A549 (cell line): ENCODE data around the gene SLC34A1. TPM values are rescaled to one million over a fixed set of nuclear protein-coding genes. Genes with fewer than 3 reads are reported as not detected.

Source experiments
- ATAC-seq, 2 experiments: fragments of 200-7000 bp in 1 of 2; fragments of >200 bp in 1 of 2; cut with Nextera tagmentation in 1 of 2; cut with Tn5 transposase in 1 of 2; 3 replicates each; pipeline versions ENCODE4 v1.8.0 to v1.9.1; 2018 to 2020; ENCODE audit warnings: mild to moderate bottlenecking in 1 of 2, moderate library complexity in 1 of 2
- CTCF ChIA-PET: fragments of 300-600 bp; sonication (Branson Sonifier 250); formaldehyde crosslinking; extraction: SDS; loops from one replicate; lab custom pipeline; 2021; ENCODE audit warnings: antibody characterized with exemption, inconsistent platforms; lab: Yijun Ruan, JAX
- POLR2A ChIA-PET: fragments of 350-600 bp; formaldehyde crosslinking; extraction: SDS; loops from one replicate; lab custom pipeline; 2021; ENCODE audit warnings: antibody characterized with exemption, inconsistent platforms; lab: Yijun Ruan, JAX
- DNase-seq, 2 experiments: peaks; one replicate each; pipeline versions ENCODE4 v3.0.0 to v3.0.0-alpha.2; 2011 to 2016; ENCODE audit warnings: low read depth in 1 of 2, low spot score in 1 of 2
- FAIRE-seq: peaks from 2 replicates; lab custom pipeline; 2011; peaks lifted over from hg19 to GRCh38; lab: Jason Lieb, UNC
- H3K27ac ChIP-seq, 2 experiments: fragments of >200 bp; sonication (Bioruptor Twin); formaldehyde crosslinking; 3 replicates each; pipeline ENCODE4 v1.5.1; 2016 to 2017
- H3K4me1 ChIP-seq: fragments of >200 bp; sonication (Bioruptor Twin); formaldehyde crosslinking; 3 replicates; pipeline ENCODE4 v1.6.1; 2016
- H3K4me2 ChIP-seq: fragments of >200 bp; sonication (Bioruptor Twin); formaldehyde crosslinking; 3 replicates; pipeline ENCODE4 v1.6.1; 2016
- H3K4me3 ChIP-seq: fragments of >200 bp; sonication (Bioruptor Twin); formaldehyde crosslinking; 3 replicates; pipeline ENCODE4 v1.5.1; 2016
- H3K9me3 ChIP-seq: fragments of >200 bp; sonication (Bioruptor Twin); formaldehyde crosslinking; 3 replicates; pipeline ENCODE4 v1.6.1; 2016
- BCL3 ChIP-seq: fragments of >200 bp; sonication (Bioruptor Twin); formaldehyde crosslinking; IDR thresholded peaks from 3 replicates; pipeline ENCODE4 v1.6.1; 2016
- CHD4 ChIP-seq: fragments of 200-600 bp; sonication (generic); IDR thresholded peaks from 2 replicates; pipeline ENCODE4 v1.6.1; 2016; ENCODE audit warnings: antibody characterized with exemption, mild to moderate bottlenecking, borderline replicate concordance
- EHF ChIP-seq: fragments of 250-450 bp; sonication (Bioruptor Pico); IDR thresholded peaks from 2 replicates; pipeline ENCODE4 v1.5.0; 2020; ENCODE audit warnings: mild to moderate bottlenecking
- EHMT2 ChIP-seq: fragments of 200-600 bp; sonication (generic); IDR thresholded peaks from 2 replicates; pipeline ENCODE4 v1.6.1; 2016; ENCODE audit warnings: antibody characterized with exemption, low read depth, mild to moderate bottlenecking, moderate library complexity
- EP300 ChIP-seq, 2 experiments: fragments of >200 bp; sonication (Bioruptor Twin); formaldehyde crosslinking; IDR thresholded peaks; 2 replicates in 1 of 2; 3 replicates in 1 of 2; pipeline ENCODE4 v1.6.1; 2016 to 2017
- FOXS1 ChIP-seq: fragments of 250-450 bp; sonication (Bioruptor Pico); IDR thresholded peaks from 2 replicates; pipeline ENCODE4 v1.5.0; 2020; ENCODE audit warnings: mild to moderate bottlenecking, moderate library complexity
- GATA3 ChIP-seq: IDR thresholded peaks from 2 replicates; pipeline ENCODE4 v1.6.1; 2012; ENCODE audit warnings: borderline replicate concordance
- HDAC2 ChIP-seq: fragments of 200-600 bp; sonication (generic); IDR thresholded peaks from 2 replicates; pipeline ENCODE4 v1.6.1; 2016
- HEYL ChIP-seq: fragments of 250-450 bp; sonication (Bioruptor Pico); IDR thresholded peaks from 2 replicates; pipeline ENCODE4 v1.8.0; 2021; ENCODE audit warnings: mild to moderate bottlenecking, moderate library complexity
- KDM1A ChIP-seq: fragments of 200-600 bp; sonication (generic); IDR thresholded peaks from 2 replicates; pipeline ENCODE4 v1.6.1; 2016; ENCODE audit warnings: low read depth, mild to moderate bottlenecking
- MAX ChIP-seq: IDR thresholded peaks from 2 replicates; pipeline ENCODE4 v1.6.1; 2012
- NFE2L2 ChIP-seq: fragments of 150-350 bp; conservative IDR thresholded peaks from 2 replicates; pipeline ENCODE4 v1.6.1; 2014; ENCODE audit warnings: low read length
- NR3C1 ChIP-seq: fragments of >200 bp; sonication (Bioruptor Twin); formaldehyde crosslinking; IDR thresholded peaks from 3 replicates; pipeline ENCODE4 v1.6.1; 2017
- PBX3 ChIP-seq: IDR thresholded peaks from 2 replicates; pipeline ENCODE4 v1.6.1; 2012
- PHF8 ChIP-seq: fragments of 200-600 bp; sonication (generic); IDR thresholded peaks from 2 replicates; pipeline ENCODE4 v1.6.1; 2016; ENCODE audit warnings: low read depth, mild to moderate bottlenecking, antibody characterized with exemption, moderate library complexity, borderline replicate concordance
- POLR2A ChIP-seq: IDR thresholded peaks from 2 replicates; pipeline ENCODE4 v1.6.1; 2012; ENCODE audit warnings: mild to moderate bottlenecking, low read length
- POLR2AphosphoS2 ChIP-seq: conservative IDR thresholded peaks from 2 replicates; pipeline ENCODE4 v1.6.1; 2012; ENCODE audit warnings: low read length, improper control_type of control experiment, inconsistent platforms
- RARB ChIP-seq: fragments of 250-450 bp; sonication (Bioruptor Pico); IDR thresholded peaks from 2 replicates; pipeline ENCODE4 v1.8.0; 2021; ENCODE audit warnings: mild to moderate bottlenecking, moderate library complexity
- RNF2 ChIP-seq: fragments of 200-600 bp; sonication (generic); IDR thresholded peaks from 2 replicates; pipeline ENCODE4 v1.6.1; 2016; ENCODE audit warnings: low read depth, mild to moderate bottlenecking, antibody characterized with exemption, moderate library complexity, borderline replicate concordance
- SMC3 ChIP-seq: fragments of >200 bp; sonication (Bioruptor Twin); formaldehyde crosslinking; IDR thresholded peaks from 3 replicates; pipeline ENCODE4 v1.6.1; 2018; ENCODE audit warnings: inconsistent platforms
- TFCP2L1 ChIP-seq: fragments of 250-450 bp; sonication (Bioruptor Pico); IDR thresholded peaks from 2 replicates; pipeline ENCODE4 v1.5.0; 2021; ENCODE audit warnings: mild to moderate bottlenecking
- TP53 ChIP-seq: fragments of 250-450 bp; sonication (Bioruptor Pico); IDR thresholded peaks from 2 replicates; pipeline ENCODE4 v1.5.0; 2021; ENCODE audit warnings: mild to moderate bottlenecking, moderate library complexity
- ZC3H11A ChIP-seq: fragments of 450-650 bp; IDR thresholded peaks from 2 replicates; pipeline ENCODE4 v1.6.1; 2014; ENCODE audit warnings: antibody characterized with exemption, mild to moderate bottlenecking
- WGBS: methylation state at CpG from one replicate; pipeline ENCODE4 v1.1.6; 2017; ENCODE audit errors: missing lambda C conversion rate; 5-methylcytosine and 5-hydroxymethylcytosine counted together
- polyA plus RNA-seq, 4 experiments: library from polyadenylated mRNA; depleted of rRNA in 3 of 4; stranded (reverse); fragments of >200 nt; fragmentation: RNase III in 1 of 4; extraction: RNeasy Plus Mini Kit Qiagen cat#74134 plus additional on column Dnase treatment in 1 of 4; gene quantifications; 2 replicates in 3 of 4; 3 replicates in 1 of 4; pipeline ENCODE4 v1.2.3, GENCODE V29; 2011 to 2017
- TF ChIP-seq, protein P1 (sequence below): fragments of 250-450 bp; sonication (Bioruptor Pico); IDR thresholded peaks from 2 replicates; pipeline ENCODE4 v1.5.0; 2020; ENCODE audit warnings: low read depth, mild to moderate bottlenecking, moderate library complexity
- TF ChIP-seq, protein P2 (sequence below): fragments of 150-350 bp; IDR thresholded peaks from 2 replicates; pipeline ENCODE4 v1.6.1; 2014; ENCODE audit warnings: low read depth, mild to moderate bottlenecking, low read length
- TF ChIP-seq, protein P3 (sequence below): IDR thresholded peaks from 2 replicates; pipeline ENCODE4 v1.6.1; 2012; ENCODE audit warnings: low read depth, borderline replicate concordance

Gene SLC34A1
- polyA plus RNA-seq, 2 of the 4 experiments (the other 2 are of a cell fraction) = 0.03 TPM; not detected in 1

GRCh38 chr5:177351392-177352329, 32.6 kb upstream of the SLC34A1 start, which contains the start of gene LMAN2 (continued):
- TF ChIP-seq BCL3 = peak; percentile 77; the same call in 1 of the 3 replicates
- TF ChIP-seq MAX = peak; percentile 64
- TF ChIP-seq FOXS1 (CRISPR knock-in tag) = no peak
- TF ChIP-seq EHF (CRISPR knock-in tag) = no peak
- TF ChIP-seq, protein P1, sequence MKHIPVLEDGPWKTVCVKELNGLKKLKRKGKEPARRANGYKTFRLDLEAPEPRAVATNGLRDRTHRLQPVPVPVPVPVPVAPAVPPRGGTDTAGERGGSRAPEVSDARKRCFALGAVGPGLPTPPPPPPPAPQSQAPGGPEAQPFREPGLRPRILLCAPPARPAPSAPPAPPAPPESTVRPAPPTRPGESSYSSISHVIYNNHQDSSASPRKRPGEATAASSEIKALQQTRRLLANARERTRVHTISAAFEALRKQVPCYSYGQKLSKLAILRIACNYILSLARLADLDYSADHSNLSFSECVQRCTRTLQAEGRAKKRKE = no peak
- TF ChIP-seq PHF8 = peak; percentile 90
- TF ChIP-seq HDAC2 = peak; percentile 96
- TF ChIP-seq NR3C1 = no peak
- TF ChIP-seq POLR2AphosphoS2 = no peak
- 0 out of 3 replicates have a peak, but pooled peaks have one; percentile 8 for TF ChIP-seq SMC3
- TF ChIP-seq KDM1A = no peak

DNA sequence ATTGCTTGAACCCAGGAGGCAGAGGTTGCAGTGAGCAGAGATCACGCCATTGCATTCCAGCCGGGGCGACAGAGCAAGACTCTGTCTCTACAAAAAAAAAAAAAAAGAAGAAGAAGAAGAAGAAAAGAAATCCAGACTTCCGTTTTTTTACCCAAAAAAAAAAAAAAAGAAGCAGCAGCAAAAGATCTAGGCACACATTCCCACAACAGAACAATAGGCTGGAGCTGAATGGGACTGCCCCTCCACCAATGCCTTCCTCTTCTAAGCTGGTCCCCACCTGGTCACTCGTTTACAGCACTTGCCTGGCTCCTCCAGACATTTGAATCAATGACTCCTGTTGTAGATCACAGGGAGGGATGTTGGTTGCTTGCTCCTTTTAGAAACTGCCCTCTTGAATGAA, 31.1 kb upstream of the SLC34A1 start:
- H3K4me2 ChIP-seq = no peak overlapping the region
- no peak for TF ChIP-seq TP53
- no peak for TF ChIP-seq CHD4
- no peak for TF ChIP-seq RARB (CRISPR knock-in tag)
- TF ChIP-seq HDAC2 = no peak
- 86% methylated on average over 5 of the region's 5 CpGs for WGBS
- ChIA-PET POLR2A (no interaction called here), CTCF (interaction anchor here (1.1 to 4.3 kb wide), 6 partner anchors 14 to 50 kb away, joined by 3 to 28 read pairs (median 4); no protein-coding TSS in a partner anchor)
- no peak overlapping the region for H3K27ac ChIP-seq
- H3K4me1 ChIP-seq = peaks cover 28% of the 10 kb centered on the region
- FAIRE-seq (no peak), DNase-seq (no peak), ATAC-seq (no peak)
- H3K9me3 ChIP-seq = peaks cover 4% of the 10 kb centered on the region; the same call in 1 of the 3 replicates
- H3K4me3 ChIP-seq = no peak overlapping the region

DNA sequence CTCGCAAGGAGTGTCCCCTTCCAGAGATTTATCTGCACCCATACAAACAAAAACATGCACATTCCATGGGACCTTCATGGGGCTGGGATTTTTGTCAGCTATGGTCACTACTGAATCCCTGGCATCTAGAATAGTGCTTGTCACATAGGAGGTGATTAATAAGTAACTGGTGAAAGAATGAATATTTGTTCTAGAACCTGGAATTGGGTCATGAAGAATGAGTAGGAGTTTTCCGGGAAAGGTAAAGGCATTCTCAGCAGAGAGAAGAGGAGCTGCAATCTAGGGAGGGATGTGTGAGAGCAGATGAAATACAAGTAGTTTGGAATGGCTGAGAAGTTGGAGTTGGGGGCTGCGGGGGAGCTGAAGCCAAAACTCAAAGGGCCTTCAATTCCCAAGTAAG, 30.0 kb upstream of the SLC34A1 start:
- ChIA-PET POLR2A (no interaction called here), CTCF (interaction anchor here (1.1 to 4.3 kb wide), 5 partner anchors 15 to 49 kb away, joined by 3 to 28 read pairs (median 4); no protein-coding TSS in a partner anchor)
- DNase-seq (no peak), FAIRE-seq (no peak), ATAC-seq (no peak)
- Histone ChIP-seq H3K4me1 (peaks cover 24% of the 10 kb centered on the region), H3K4me3 (no peak overlapping the region), H3K4me2 (peak overlapping the region; percentile 27), H3K27ac (peak overlapping the region in 1 of 2 experiments; percentile 15; a peak in 1 of 6 replicates), H3K9me3 (peaks cover 4% of the 10 kb centered on the region; the same call in 1 of the 3 replicates)
- TF ChIP-seq POLR2A = no peak
- no peak for TF ChIP-seq RARB (CRISPR knock-in tag)
- TF ChIP-seq TFCP2L1 = no peak
- no peak for TF ChIP-seq SMC3
- TF ChIP-seq HEYL (CRISPR knock-in tag) = no peak
- TF ChIP-seq NFE2L2 = no peak
- TF ChIP-seq EHMT2 = no peak
- TF ChIP-seq, protein P2, sequence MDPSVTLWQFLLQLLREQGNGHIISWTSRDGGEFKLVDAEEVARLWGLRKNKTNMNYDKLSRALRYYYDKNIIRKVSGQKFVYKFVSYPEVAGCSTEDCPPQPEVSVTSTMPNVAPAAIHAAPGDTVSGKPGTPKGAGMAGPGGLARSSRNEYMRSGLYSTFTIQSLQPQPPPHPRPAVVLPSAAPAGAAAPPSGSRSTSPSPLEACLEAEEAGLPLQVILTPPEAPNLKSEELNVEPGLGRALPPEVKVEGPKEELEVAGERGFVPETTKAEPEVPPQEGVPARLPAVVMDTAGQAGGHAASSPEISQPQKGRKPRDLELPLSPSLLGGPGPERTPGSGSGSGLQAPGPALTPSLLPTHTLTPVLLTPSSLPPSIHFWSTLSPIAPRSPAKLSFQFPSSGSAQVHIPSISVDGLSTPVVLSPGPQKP = no peak
- no peak for TF ChIP-seq ZC3H11A
- no peak for TF ChIP-seq GATA3
- no peak for TF ChIP-seq PBX3
- TF ChIP-seq, protein P3, sequence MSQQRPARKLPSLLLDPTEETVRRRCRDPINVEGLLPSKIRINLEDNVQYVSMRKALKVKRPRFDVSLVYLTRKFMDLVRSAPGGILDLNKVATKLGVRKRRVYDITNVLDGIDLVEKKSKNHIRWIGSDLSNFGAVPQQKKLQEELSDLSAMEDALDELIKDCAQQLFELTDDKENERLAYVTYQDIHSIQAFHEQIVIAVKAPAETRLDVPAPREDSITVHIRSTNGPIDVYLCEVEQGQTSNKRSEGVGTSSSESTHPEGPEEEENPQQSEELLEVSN = no peak
- no peak for TF ChIP-seq EP300 (IDR thresholded peaks at IDR 0.05)
- no peak for TF ChIP-seq RNF2
- 72% methylated on average over 3 of the region's 3 CpGs for WGBS
